CD4-positive, alpha-beta T cell treated with Interleukin-15 for 4 hours (primary cell): ENCODE measurements around the gene VWF.
A peak's percentile ranks its signal among the peaks of the same experiment; 100 is the strongest.
"Not testable (repeated sequence)": the region's sequence is repeated elsewhere in the genome, so short reads cannot be mapped to it uniquely, and the experiment has no call there.

Experiments
- DNase-seq: peaks from one replicate; pipeline ENCODE4 v3.0.0-alpha.2; 2020; ENCODE audit warnings: low spot score

Gene VWF

DNA sequence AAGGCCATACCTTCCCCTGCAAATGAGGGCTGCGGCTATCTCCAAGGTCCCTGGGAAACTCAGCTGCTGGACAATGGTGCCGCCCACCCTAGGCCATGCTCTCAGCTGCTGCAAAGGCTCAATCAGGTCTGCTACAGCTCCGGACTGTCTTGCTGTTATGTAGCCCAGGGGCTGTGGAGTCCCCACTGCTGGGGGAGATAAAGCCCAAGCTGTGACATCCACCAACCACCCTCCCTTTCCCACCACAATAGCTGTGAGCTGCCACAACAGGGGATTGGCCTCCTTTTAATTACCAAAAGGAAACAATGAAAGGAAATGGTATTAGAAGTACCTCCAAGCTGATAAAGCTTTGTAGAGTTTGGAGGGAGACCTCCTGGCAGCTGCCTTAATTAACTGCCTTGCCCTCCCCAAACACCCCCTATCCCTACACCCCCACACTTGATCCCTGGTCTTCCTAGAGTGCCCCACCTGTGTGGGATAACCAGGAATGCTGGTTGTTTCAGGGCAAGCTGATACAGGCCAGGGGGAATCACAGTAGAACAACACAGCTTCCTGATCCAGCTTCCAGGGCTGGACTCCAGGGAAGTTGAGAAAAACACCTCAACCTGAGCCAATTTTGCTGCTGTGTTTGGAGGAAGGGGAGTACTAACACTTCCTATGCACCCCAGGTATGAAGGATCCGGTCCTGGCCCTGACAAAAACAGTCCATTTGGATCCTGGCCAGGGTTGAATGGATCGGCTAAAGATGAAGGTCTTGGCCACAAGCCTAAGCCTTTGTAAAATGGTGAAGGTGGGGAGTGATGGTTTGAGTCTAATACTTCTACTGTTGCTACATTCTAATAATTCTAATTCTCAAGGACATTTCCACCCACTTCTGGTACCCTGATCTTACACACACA, at the start of gene VWF:
VWF (minus strand) TSS at position 260 of the 899 bp plus-strand sequence. CDS start 1,474 bp downstream, outside the sequence.
- DNase-seq: no peak

DNA sequence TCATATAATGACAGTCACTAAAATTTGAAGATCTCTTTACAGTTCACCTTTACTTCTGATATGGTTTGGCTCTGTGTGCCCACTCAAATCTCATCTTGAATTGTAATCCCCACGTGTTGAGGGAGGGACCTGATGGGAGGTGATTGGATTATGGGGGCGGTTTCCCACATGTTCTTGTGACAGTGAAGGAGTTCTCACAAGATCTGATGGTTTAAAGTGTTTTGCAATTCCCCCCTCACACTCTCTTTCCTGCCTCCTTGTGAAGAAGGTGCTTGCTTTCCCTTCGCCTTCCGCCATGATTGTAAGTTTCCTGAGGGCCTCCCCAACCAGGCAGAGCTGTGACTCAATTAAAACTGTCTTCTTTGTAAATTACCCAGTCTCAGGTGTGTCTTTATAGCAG, 48.4 kb upstream of the VWF start:
- no peak for DNase-seq

DNA sequence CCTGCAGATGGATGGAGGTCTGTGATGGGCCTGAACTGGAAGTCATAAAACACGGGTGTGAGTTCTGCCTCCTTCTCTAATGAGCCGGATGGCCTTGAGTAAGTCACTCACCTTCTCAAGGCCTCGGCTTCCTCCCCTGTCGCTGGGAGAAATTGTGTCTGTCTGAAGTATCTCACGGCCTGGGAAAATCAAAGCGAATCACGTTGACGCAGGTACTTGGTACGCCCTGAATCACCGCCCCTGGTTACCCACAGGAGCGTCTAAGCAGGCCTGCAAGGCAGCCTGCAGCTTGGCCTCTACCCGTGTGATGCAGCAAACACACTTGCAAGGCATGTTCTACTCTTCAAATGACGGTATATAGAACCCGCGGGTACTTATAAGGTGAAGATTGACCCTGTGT, 47.6 kb upstream of the VWF start:
- no peak for DNase-seq

DNA sequence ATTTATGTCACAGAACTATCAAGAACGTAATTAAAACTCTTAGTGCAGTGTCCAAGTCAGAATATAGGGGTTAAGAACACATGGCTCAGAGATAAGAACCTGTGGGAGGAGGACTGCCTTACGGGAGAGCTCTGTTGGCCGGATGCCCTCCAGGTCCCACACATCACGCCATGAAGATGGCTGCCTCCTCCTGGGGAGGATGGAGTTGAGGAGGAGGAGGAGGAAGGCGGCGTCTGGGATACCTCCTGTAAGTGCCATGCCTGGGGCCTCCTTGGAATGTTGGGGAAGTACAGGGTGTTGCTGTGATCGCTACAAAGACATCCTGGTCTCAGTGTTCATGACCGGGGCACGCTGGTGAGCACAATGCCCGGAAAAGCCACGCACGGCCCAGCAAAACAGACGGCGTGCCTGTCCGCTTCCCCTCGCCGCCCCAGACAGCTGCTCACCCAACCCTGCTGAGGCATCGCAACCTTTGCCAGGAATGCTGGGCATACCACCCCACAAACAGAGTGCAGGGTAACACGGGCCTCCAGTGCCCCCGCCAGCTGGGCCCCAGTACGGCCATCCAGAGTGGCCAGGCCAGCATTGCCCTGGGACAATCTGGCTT, 47.0 kb upstream of the VWF start:
- no peak for DNase-seq

DNA sequence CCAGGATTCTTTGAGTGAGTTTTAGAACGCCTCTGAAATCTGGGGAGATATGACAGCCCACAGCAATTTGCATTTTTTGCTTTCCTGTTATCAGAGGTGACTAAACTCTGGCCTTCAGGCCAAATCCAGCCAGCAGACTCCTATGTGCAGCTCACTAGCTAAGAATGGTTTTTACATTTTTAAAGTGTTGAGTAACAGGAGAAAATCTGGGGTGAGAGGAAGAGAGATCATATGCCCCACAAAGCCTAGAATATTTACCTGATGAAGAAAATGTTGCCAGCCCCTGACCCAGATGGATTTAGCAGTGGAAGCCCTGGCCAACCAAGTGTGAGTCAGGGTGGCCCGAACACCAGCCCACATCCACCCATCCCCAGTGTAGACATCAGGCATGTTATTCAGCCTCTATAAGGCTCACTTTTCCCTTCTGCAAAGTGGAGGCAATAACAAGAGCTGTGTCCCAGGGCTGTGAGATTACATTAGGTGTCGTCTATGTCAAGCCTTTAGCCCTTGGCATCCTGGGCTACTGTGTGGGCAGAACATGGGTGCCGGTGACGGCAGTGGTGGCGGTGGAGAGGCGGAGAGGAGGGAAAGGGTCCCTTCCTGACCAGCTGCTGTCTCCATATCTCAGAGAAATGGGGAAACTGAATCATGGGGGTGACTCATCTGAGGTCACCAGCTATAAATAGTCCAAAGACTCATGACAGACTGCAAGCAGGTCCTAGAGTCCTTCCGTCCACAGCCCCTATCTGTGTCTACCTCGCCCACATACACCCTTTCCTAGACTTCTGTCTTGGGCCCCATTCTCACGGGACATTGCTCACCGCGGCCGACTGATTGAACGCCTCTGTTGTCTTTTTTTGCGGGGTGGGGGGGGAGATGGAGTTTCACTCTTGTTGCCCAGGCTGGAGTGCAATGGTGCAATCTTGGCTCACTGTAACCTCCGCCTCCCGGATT, 43.1 kb upstream of the VWF start:
- DNase-seq: peak; percentile 42

DNA sequence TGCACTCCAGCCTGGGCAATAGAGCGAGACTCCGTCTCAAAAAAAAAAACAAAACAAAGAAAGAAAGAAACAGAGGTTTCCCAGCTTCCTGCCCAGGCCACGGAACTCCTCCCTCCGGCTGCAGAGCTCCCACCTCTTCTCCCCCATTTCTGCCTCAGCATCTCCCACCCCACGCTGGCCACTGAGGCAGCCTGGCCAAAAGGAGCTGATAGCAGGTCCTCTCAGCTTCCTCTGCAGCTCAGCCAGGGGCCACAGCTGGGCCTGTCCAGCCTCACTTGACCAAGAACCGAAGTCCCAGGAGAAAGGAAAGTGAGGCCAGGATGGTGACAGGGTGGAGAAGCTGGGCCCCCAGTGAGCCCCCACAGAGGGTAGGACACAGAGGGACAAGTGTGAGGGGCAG, 42.3 kb upstream of the VWF start:
- DNase-seq: no peak

DNA sequence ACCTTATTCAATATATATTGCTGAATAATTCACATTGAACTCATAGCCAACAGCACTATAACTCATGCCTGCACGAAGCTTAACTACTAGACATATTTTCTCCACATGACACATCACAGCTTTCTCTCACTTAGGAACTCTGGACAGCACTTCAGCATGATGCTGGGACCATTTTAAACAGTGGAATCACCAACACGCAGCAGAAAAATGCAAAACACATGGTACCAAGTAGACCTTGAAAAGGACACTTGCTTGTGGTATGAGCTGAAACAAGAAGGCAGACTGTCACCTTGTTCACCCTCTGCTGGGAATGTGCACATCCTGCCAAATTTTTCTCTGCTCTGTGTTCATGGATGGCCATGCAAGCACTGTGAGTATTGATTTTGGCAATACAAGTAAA, 40.9 kb upstream of the VWF start:
- no peak for DNase-seq

DNA sequence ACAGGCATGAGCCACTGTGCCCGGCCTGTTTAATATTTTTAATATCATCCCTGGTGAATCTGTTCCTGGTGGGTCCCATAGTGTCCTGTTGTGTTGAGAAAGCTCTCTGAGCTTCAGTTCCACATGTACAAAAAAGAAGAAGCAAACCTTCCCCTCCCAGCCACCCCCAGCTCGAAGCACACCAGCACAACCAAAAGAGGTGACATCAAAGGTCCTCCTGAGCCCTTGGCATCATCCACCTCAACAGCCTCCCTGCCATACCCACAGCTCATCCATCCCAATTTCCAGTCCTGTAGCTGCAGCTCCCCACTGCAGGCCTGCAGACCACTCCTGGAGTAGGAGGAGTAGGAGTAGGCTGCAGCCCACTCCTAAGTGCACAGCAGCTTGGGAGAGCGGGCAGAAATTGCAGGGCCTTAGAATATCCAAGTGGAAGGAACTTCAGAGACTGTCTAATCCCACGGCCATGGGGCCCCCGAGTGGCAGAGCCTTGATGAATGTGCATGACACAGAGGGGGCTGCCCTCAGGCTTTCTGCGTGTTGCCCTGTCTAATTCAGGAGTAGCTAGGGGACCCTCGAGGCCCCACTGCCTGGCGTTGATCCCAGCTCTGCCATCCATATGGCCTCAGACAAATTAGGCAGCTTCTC, 39.1 kb upstream of the VWF start:
- DNase-seq: no peak

DNA sequence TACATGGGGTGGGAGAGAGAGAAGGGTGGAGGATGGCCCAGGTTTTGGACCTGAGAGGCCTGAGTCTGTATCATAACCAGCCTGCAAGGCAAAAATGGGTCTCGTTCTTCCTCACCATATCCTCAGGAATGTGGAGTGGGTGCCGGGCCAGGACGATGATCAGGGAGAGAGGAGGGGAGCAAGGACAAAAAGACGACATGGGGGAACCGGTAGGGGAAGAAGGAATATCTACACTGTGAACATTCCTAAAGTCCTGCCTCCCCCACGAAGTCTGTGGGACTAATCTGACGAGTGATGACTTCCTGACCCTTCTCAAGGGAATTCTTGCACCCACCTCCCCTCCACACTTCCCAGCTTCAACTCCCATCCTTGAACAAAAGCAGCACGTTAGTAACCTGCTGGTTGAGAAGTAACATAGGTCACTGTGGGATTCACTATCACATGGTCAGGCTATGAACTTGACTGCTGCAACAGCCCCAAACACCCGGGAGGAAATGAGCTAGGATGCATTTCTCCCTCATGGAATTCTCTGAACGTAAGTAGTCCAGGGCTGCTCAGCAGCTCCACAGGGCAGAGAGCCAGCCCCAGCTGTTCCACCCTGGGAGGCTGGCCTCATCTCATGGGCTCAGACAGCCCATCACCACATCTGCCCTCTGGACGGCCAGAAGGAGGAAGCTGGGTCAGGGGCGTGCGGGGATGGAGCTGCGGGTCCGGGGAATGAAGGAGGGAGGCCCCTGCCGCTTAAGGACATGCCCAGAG, 36.8 kb upstream of the VWF start:
- DNase-seq: no peak

DNA sequence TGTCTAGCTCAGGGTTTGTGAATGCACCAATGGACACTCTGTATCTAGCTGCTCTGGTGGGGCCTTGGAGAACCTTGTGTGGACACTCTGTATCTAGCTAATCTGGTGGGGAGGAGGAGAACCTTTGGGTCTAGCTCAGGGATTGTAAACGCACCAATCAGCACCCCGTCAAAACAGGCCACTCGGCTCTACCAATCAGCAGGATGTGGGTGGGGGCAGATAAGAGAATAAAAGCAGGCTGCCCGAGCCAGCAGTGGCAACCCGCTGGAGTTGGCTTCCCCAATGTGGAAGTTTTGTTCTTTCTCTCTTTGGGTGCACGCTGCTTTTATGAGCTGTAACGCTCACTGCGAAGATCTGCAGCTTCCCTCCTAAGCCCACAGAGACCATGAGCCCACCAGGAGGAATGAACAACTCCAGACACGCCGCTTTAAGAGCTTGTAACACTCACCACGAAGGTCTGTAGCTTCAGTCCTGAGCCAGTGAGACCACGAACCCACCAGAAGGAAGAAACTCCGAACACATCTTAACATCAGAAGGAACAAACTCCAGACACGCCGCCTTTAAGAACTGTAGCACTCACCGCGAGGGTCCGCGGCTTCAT, 35.7 kb upstream of the VWF start:
- DNase-seq: not testable (repeated sequence)

DNA sequence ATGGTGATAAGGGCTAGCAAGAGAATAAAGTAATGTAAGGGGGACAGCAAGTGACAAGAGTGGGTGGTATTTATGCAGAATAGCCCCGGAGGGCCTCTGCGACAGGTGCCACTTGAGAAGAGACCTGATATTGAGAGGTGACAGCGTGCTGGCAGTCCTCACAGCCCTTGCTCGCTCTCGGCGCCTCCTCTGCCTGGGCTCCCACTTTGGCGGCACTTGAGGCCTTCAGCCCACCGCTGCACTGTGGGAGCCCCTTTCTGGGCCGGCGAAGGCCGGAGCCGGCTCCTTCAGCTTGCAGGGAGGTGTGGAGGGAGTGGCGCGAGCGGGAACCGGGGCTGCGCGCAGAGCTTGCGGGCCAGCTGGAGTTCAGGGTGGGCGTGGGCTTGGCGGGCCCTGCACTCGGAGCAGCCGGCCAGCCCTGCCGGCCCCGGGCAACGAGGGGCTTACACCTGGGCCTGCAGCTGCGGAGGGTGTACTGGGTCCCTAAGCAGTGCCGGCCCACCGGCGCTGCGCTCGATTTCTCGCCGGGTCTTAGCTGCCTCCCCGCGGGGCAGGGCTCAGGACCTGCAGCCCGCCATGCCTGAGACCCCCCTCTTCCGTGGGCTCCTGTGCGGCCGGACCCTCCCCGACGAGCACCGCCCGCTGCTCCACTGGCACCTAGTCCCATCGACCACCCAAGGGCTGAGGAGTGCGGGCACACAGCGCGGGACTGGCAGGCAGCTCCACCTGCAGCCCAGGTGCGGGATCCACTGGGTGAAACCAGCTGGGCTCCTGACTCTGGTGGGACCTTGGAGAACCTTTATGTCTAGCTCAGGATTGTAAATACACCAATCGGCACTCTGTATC, 34.9 kb upstream of the VWF start:
- DNase-seq: not testable (repeated sequence)

DNA sequence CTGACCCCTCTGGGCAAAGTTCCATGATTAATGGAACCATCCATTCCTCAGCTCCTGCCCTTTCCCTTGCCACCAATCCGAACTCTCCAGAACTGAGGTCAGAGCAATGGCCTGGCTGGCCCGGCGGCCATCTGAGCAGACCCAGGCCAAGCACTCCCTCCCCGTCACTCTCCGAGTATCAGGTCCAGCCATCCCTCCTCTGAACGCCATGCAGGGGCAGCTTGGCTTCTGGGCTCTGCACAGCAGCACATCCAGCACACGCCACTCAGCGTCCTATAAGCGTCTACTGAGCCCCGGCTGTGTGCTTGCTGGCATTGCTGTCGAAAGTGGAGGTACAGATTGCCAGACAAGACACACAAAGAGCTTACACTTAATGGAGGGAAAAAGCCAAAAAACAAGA, 34.3 kb upstream of the VWF start:
- DNase-seq: no peak

DNA sequence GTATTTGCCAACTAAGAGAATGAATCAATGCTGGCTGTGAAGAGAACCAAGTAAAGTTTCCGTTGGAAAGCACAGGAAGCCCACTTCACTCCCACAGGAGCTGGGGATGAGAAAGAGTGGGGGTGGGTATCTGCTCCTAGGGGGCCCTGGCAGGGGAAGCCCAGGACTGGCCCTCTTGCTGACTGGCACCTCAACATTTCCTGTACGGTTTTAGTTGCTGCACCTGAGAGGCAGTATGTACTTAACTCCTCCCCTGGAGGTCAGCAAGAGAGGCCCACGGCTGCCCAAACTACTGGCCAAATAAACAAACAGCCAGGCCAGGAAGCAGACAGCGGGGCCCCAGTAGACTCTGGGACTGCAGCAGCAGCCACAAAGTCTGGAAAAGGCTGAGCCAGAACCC, 33.8 kb upstream of the VWF start:
- no peak for DNase-seq

DNA sequence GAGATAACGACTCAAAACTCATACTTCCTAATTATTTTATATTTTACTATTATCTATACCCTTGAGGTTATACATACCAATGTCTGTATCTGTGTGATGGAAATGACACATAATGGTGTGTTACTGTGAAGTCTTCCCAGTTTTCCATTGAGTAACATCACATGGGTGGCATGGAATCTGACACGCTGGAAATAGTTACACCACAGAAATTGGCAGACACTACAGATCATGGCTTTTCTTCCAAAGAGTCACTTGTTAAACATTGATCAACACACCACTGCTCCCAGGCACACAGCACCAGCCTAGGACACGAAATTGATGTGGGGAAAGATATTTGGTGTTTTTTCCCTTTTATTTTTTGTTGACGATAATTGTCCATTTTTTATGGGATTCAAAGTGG, 33.0 kb upstream of the VWF start:
- no peak for DNase-seq

DNA sequence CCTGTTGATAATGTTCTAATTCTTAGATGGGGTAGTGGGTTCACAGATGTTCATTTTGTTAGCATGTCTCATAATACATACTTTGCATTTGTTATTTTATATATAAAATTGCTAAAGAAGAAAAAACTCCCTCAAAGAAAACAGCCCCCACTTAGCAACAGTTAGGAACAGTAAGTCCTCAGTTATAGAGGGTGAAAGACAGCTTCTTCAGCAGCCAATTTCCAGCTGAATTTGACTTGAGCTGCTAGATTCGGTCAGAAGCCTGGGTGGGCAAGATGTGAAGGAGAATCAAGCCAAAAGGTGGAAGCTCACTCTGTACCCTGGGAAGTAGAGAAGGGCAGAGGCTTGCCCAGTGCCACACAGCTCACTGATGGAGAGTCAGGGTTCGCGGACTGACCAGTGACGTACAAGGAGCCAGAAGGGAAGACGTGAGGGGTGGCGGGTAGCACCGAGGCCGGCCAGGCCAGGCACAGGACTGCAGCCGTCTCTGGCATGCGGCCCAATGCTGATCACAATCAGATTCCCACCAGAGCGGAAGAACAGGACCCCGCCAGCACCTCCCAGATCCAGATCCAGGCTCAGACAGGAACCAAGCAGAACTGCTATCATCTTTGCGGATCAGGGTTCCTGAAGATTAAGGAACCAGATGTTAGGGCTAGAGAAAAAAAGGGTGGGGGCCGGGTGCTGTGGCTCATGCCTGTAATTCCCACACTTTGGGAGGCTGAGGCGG, 30.4 kb upstream of the VWF start:
- DNase-seq: no peak

DNA sequence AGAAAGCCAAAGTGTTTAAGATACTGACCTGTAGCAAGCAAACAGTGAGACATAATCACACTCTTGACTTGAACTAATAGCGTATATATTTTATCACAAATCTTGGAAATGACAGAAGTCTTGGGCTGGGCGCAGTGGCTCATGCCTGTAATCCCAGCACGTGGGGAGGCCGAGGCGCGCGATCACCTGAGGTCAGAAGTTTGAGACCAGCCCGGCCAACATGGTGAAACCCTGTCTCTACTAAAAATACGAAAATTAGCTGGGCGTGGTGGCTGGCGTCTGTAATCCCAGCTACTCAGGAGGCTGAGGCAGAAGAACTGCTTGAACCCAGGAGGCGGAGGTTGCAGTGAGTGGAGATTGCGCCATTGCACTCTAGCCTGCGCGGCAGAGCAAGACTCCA, 24.3 kb upstream of the VWF start:
- not testable (repeated sequence) for DNase-seq

DNA sequence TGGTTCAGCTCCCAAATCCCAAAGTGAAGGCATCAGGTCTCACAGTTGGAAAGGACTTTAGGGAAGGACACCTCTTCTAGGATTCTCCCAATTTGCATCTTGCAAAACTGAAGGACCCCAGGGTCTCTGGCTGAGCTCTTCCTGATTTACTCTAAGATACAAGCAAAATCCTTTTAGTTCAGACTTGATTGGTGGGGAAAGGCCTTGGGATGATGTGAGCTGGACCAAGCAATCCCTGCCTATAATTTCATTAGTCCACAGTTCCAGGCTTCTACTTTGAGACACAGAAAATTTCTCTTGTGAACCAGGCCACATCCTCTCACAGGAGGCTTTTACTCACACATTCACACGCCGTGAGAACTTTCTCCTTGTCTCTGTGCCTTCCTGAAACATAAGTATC, 23.6 kb upstream of the VWF start:
- DNase-seq: no peak

DNA sequence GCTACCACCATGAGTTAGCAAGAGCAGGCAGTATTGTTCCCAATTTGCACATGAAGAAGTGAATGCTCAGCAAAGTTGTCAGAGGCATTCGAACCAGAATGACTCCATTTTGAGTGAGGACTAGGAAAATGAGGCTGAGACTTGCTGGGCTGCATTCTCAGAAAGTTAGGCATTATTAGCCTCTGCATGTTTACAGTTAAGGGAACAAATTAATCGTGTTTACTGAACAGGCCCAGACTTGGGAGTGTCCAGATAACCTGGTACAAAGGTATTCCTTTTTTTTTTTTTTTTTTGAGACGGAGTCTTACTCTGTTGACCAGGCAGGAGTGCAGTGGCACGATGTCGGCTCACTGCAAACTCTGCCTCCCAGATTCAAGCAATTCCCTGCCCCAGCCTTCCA, 22.5 kb upstream of the VWF start:
- DNase-seq: no peak

DNA sequence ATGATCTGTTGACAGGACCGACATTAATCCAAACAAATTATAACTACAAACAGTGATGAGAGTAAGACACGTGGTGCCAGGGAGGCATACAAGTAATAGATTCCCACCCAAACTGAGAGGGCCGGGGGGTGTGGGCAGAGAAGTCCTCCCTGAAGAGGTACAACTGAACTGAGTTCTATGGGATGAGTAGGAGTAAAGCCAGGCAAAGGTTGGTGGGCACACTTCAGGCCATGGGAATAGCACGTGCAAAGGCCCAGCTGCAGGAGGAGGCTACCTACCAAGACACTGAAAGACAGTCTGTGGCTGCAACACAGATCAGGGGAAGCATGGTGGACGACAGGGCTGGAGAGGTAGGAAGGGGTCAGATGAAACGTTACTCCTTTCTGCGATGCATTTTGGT, 22.0 kb upstream of the VWF start:
- DNase-seq: no peak
